ENCODE measurements around the gene ZNF598. TPM values are rescaled to one million over a fixed set of nuclear protein-coding genes. Genes with fewer than 3 reads are reported as not detected.

Gene ZNF598
- total RNA-seq, 1 experiment from 2014 or later = 70.9 TPM

DNA sequence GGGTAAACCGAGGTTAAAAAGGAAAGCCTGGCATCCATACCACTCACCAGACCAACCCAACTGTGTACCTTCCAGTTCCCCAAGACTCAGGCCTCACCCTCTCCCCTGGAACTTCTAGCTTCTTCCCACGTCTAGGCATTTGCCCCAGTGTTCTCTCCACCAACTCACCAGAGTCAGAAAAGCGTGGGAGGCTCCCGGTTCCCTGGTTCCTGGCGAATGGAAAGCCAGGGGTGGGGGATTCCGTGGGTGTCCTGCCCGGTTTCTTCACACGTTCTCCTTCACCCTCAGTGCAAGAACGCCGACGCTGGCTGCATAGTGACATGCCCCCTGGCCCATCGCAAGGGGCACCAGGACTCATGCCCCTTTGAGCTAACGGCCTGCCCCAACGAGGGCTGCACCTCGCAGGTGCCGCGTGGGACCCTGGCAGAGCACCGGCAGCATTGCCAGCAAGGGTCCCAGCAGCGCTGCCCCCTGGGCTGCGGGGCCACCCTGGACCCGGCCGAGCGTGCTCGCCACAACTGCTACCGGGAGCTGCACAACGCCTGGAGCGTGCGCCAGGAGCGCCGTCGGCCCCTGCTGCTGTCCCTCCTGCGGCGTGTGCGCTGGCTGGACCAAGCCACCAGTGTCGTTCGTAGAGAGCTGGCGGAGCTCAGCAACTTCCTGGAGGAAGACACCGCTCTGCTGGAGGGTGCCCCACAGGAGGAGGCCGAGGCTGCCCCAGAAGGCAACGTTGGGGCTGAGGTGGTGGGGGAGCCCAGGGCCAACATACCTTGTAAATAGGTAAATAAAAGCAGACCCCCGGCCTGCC lies 41.3 kb downstream of the ZNF598 start:
- DNase-seq = no peak
- no peaks in the 10 kb centered on the region for H3K9me3 ChIP-seq (ENCODE audit: control insufficient read depth, low read depth, low read length)
- no CpG with 5 or more reads among the region's 41 CpGs for WGBS (ENCODE audit: extremely low coverage, insufficient read length, low lambda C conversion rate)
- H3K4me1 ChIP-seq (ENCODE audit: insufficient read depth, low read length) = no peaks in the 10 kb centered on the region
- no peak overlapping the region for H3T11ph ChIP-seq (ENCODE audit: low read length)
- H2BK15ac ChIP-seq (ENCODE audit: low read depth, low read length) = no peak overlapping the region
- H4K8ac ChIP-seq (replicated peaks; ENCODE audit: insufficient read length, low read depth, low read length) = no peak overlapping the region
- no peak overlapping the region for H2BK20ac ChIP-seq (ENCODE audit: low read depth, low read length, poor library complexity, severe bottlenecking)
- H3K23me2 ChIP-seq (ENCODE audit: insufficient read length, low read depth, low read length, poor library complexity, severe bottlenecking) = peaks cover 21% of the 10 kb centered on the region
- Mint-ChIP-seq H3K9me3 (peaks cover 0 to 3% of the 10 kb centered on the region in 2 experiments; a peak in 3 of 5 replicates), H3K36me3 (ENCODE audit: insufficient read depth in 1 of 3, low read depth in 3 of 3) (peaks cover 9 to 14% (median 10%) of the 10 kb centered on the region in 3 experiments), H3K27me3 (ENCODE audit: low read depth) (peaks cover 2% of the 10 kb centered on the region; the same call in 1 of the 2 replicates), H3K27ac (no peak overlapping the region), H3K4me3 (no peak overlapping the region), H3K4me1 (peaks cover 15 to 27% of the 10 kb centered on the region in 2 experiments)
- no peaks in the 10 kb centered on the region for H3K27me3 ChIP-seq (ENCODE audit: insufficient read depth, low read length)
- H2BK12ac ChIP-seq (ENCODE audit: insufficient read length, low read depth, low read length) = no peak overlapping the region
- no peaks in the 10 kb centered on the region for H4K20me1 ChIP-seq (ENCODE audit: control insufficient read depth, insufficient read depth, insufficient read length)
- no peak overlapping the region for H3K4ac ChIP-seq (ENCODE audit: low read depth, low read length)
- no peak overlapping the region for H3K18ac ChIP-seq (ENCODE audit: insufficient read length, low read depth, low read length)
- no peak overlapping the region for H3K14ac ChIP-seq (ENCODE audit: insufficient read depth, low read length)
- no peak overlapping the region for H3K4me2 ChIP-seq (ENCODE audit: insufficient read depth, insufficient read length, low read length)
- H3K79me1 ChIP-seq (ENCODE audit: insufficient read depth, low read depth, low read length, poor library complexity, severe bottlenecking) = peaks cover 5% of the 10 kb centered on the region
- H3K27ac ChIP-seq (ENCODE audit: insufficient read length, low read depth, low read length) = no peak overlapping the region
- no peak overlapping the region for H3K9ac ChIP-seq (ENCODE audit: extremely low read depth, insufficient read length, low read length)
- H2BK120ac ChIP-seq (ENCODE audit: low read depth, low read length, poor library complexity, severe bottlenecking) = no peak overlapping the region
- H4K91ac ChIP-seq (ENCODE audit: insufficient read length, low read depth, low read length) = no peak overlapping the region
- no peak overlapping the region for H2AK5ac ChIP-seq (ENCODE audit: insufficient read length, low read length)
- TF ChIP-seq, protein P1, sequence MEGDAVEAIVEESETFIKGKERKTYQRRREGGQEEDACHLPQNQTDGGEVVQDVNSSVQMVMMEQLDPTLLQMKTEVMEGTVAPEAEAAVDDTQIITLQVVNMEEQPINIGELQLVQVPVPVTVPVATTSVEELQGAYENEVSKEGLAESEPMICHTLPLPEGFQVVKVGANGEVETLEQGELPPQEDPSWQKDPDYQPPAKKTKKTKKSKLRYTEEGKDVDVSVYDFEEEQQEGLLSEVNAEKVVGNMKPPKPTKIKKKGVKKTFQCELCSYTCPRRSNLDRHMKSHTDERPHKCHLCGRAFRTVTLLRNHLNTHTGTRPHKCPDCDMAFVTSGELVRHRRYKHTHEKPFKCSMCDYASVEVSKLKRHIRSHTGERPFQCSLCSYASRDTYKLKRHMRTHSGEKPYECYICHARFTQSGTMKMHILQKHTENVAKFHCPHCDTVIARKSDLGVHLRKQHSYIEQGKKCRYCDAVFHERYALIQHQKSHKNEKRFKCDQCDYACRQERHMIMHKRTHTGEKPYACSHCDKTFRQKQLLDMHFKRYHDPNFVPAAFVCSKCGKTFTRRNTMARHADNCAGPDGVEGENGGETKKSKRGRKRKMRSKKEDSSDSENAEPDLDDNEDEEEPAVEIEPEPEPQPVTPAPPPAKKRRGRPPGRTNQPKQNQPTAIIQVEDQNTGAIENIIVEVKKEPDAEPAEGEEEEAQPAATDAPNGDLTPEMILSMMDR (conservative IDR thresholded peaks at IDR 0.05) = no peak
- H3K23ac ChIP-seq (ENCODE audit: insufficient read length, low read depth, low read length) = no peak overlapping the region
- H4K5ac ChIP-seq (ENCODE audit: insufficient read length, low read depth, low read length) = no peak overlapping the region
- H2AFZ ChIP-seq (ENCODE audit: low read length) = no peak overlapping the region
- peaks cover 23% of the 10 kb centered on the region for H3K79me2 ChIP-seq (ENCODE audit: insufficient read depth, low read length)
- no peak overlapping the region for H3K56ac ChIP-seq (ENCODE audit: insufficient read length, low read depth, low read length)
- no peak overlapping the region for H2BK5ac ChIP-seq (ENCODE audit: insufficient read length, low read length)
